Gastrocnemius medialis (tissue), 4 donors: ENCODE results near the gene ALOX12B.

Experiments used
- CTCF ChIP-seq, 5 experiments: fragments of 450-650 bp in 3 of 5; fragments of 200-600 bp in 2 of 5; sonication (generic) in 2 of 5; IDR thresholded peaks in 4 of 5; conservative IDR thresholded peaks in 1 of 5; 1 replicate in 4 of 5; 2 replicates in 1 of 5; pipeline ENCODE4 v1.5.1; 2016 to 2019; ENCODE audit warnings: antibody characterized with exemption in 5 of 5, mild to moderate bottlenecking in 3 of 5, moderate library complexity in 3 of 5
- POLR2A ChIP-seq, 2 donors: fragments of 450-650 bp; IDR thresholded peaks; one replicate each; pipeline ENCODE4 v1.6.1; 2017; ENCODE audit warnings: antibody characterized with exemption in 2 of 2, mild to moderate bottlenecking in 2 of 2, moderate library complexity in 2 of 2

DNA sequence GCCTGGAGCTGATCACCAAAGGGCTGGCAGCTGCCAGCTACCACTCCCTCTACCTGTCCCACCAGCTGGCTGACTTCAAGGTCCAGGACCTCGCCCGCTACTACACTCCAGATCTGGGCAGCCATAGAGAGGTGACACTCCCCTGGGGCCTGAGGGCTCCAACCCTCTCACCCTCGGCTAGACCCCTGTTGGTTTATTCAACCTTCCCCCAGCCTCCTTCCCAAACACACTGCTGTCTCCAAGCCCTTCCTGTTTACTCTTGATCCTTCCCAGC lies 18.0 kb downstream of the ALOX12B start:
- TF ChIP-seq CTCF (IDR thresholded peaks at IDR 0.05 in 4 of 5, conservative IDR thresholded peaks at IDR 0.05 in 1 of 5): no peak
- no peak for TF ChIP-seq POLR2A (IDR thresholded peaks at IDR 0.05)
